GM10248 (cell line): ENCODE measurements around the gene TMPRSS6.

Source experiments
- CTCF ChIA-PET: fragments of 300-600 bp; sonication (Branson Sonifier 250); formaldehyde crosslinking; extraction: SDS; loops from one replicate; lab custom pipeline; 2021; ENCODE audit warnings: antibody characterized with exemption; lab: Yijun Ruan, JAX
- POLR2A ChIA-PET: fragments of 350-650 bp; sonication (Branson Sonifier 250); formaldehyde crosslinking; extraction: SDS; loops from one replicate; lab custom pipeline; 2020; ENCODE audit warnings: antibody characterized with exemption; lab: Yijun Ruan, JAX
- DNase-seq: peaks from one replicate; pipeline ENCODE4 v3.0.0; 2012; ENCODE audit errors: extremely low spot score
- CTCF ChIP-seq: IDR thresholded peaks from 2 replicates; pipeline ENCODE4 v1.5.1; 2012; ENCODE audit warnings: mild to moderate bottlenecking, low read depth; ENCODE audit errors: extremely low read depth, missing control alignments, control extremely low read depth

Gene TMPRSS6

GRCh38 chr22:37083914-37084313, 25.6 kb downstream of the TMPRSS6 start:
- TF ChIP-seq CTCF = no peak
- no peak for DNase-seq
- POLR2A ChIA-PET = no interaction called here
- CTCF ChIA-PET = no interaction called here

- TF ChIP-seq CTCF = no peak
- DNase-seq = no peak
- CTCF ChIA-PET = interaction anchor here (5.0 kb wide), 1 partner anchor 116 kb away, joined by 40 read pairs; no protein-coding TSS in a partner anchor
- POLR2A ChIA-PET = no interaction called here
Measured at GRCh38 chr22:37082251-37082873, 27.2 kb downstream of the TMPRSS6 start.

- no peak for DNase-seq
- ChIA-PET POLR2A (no interaction called here), CTCF (interaction anchor here (1.1 to 5.0 kb wide), 4 partner anchors 36 to 118 kb away, joined by 3 to 40 read pairs (median 4); no protein-coding TSS in a partner anchor)
- TF ChIP-seq CTCF = no peak
Measured at GRCh38 chr22:37080838-37081237, 28.7 kb downstream of the TMPRSS6 start.

- no peak for TF ChIP-seq CTCF
- no peak for DNase-seq
- CTCF ChIA-PET = interaction anchor here (0.8 to 5.0 kb wide), 6 partner anchors 12 to 118 kb away, joined by 3 to 40 read pairs (median 5); no protein-coding TSS in a partner anchor
- POLR2A ChIA-PET = no interaction called here
Measured at GRCh38 chr22:37080438-37080837, 29.1 kb downstream of the TMPRSS6 start.

GRCh38 chr22:37079668-37080171, 29.8 kb downstream of the TMPRSS6 start:
- CTCF ChIA-PET = interaction anchor here (0.8 to 5.0 kb wide), 10 partner anchors 8 to 226 kb away, joined by 3 to 40 read pairs (median 4); no protein-coding TSS in a partner anchor
- POLR2A ChIA-PET = no interaction called here
- no peak for TF ChIP-seq CTCF
- no peak for DNase-seq

- ChIA-PET CTCF (interaction anchor here (0.9 to 5.0 kb wide), 8 partner anchors 9 to 227 kb away, joined by 3 to 40 read pairs (median 4); no protein-coding TSS in a partner anchor), POLR2A (no interaction called here)
- no peak for DNase-seq
- no peak for TF ChIP-seq CTCF
Measured at GRCh38 chr22:37079158-37079557, 30.4 kb downstream of the TMPRSS6 start.
